Measurements from ENCODE around the gene TCEANC.

- TF ChIP-seq CTCF (conservative IDR thresholded peaks at IDR 0.05 in 1 of 2, IDR thresholded peaks at IDR 0.05 in 1 of 2; ENCODE audit: low read depth in 1 of 2, low read length in 2 of 2) (no peak), EZH2 (IDR thresholded peaks at IDR 0.05; ENCODE audit: low read length, missing control alignments) (no peak)
Observed at GRCh38 chrX:13661735-13662288, 8.9 kb downstream of the TCEANC start.

Data from fibroblast of lung (primary cell).